Activated CD8-positive, alpha-beta T cell treated with anti-CD3 and anti-CD28 coated beads for 36 hours (primary cell): ENCODE measurements around the gene ZNF862. TPM values are rescaled to one million over a fixed set of nuclear protein-coding genes. Genes with fewer than 3 reads are reported as not detected.

ENCODE experiments used
- ATAC-seq: fragments of 200-7000 bp; cut with Tn5 transposase; one replicate; pipeline ENCODE4 v1.10.0; 2021; ENCODE audit warnings: mild to moderate bottlenecking, moderate library complexity
- CTCF ChIA-PET: fragments of 350-600 bp; sonication (Branson Sonifier 250); formaldehyde crosslinking; loops from one replicate; lab custom pipeline; 2021; ENCODE audit warnings: antibody characterized with exemption; lab: Charles Lee
- POLR2A ChIA-PET: fragments of 350-600 bp; sonication (Branson Sonifier 250); formaldehyde crosslinking; loops from one replicate; lab custom pipeline; 2021; ENCODE audit warnings: antibody characterized with exemption; lab: Charles Lee
- DNase-seq: peaks from one replicate; pipeline ENCODE4 v3.0.0-alpha.2; 2020
- H3K27ac Mint-ChIP-seq: one replicate; pipeline ENCODE4 v1.8.0; 2021; ENCODE audit warnings: mild to moderate bottlenecking, mixed read lengths
- H3K27me3 Mint-ChIP-seq: one replicate; pipeline ENCODE4 v1.8.0; 2021; ENCODE audit warnings: mixed read lengths
- H3K36me3 Mint-ChIP-seq: one replicate; pipeline ENCODE4 v1.8.0; 2021; ENCODE audit warnings: low read depth, mixed read lengths
- H3K4me1 Mint-ChIP-seq: one replicate; pipeline ENCODE4 v1.8.0; 2021; ENCODE audit warnings: low read depth, mixed read lengths
- H3K4me3 Mint-ChIP-seq: one replicate; pipeline ENCODE4 v1.8.0; 2021; ENCODE audit warnings: mild to moderate bottlenecking, moderate library complexity, mixed read lengths
- H3K9me3 Mint-ChIP-seq: one replicate; pipeline ENCODE4 v1.8.0; 2021; ENCODE audit warnings: mixed read lengths
- intact Hi-C: fragments of 100-400 bp; cut with micrococcal nuclease; formaldehyde crosslinking; loops from one replicate; pipeline ENCODE4 v1.10.0; 2022
- total RNA-seq, 2 experiments: library from RNA; stranded (reverse); gene quantifications; one replicate each; pipeline ENCODE4 v1.2.3, GENCODE V29; 2021
- TF ChIP-seq, protein P1 (sequence below): fragments of 200-600 bp; IDR thresholded peaks from one replicate; pipeline ENCODE4 v1.8.0; 2022; ENCODE audit warnings: antibody characterized with exemption, mild to moderate bottlenecking

ZNF862 gene
- total RNA-seq, 2 experiments from 2014 or later: 11.0 to 12.4 TPM

DNA sequence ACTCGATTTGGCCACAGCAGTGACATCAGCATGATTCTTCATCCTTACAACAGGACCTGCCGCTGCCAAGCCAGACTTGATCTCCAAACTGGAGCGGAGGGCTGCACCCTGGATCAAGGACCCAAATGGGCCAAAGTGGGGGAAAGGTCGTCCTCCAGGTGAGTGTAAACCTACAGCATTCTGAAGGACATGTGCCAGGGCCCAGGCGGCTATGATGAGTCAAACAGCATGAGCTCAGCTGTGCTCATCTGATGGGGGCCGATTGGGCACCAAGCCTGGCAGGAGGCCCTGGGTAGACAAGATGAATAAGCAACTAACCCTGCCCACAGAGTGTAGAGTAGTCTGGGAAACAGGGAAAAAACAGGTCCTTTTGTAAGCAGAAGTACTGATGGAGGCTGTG is 21.2 kb downstream of the ZNF862 start:
- Mint-ChIP-seq H3K27me3 (no peaks in the 10 kb centered on the region), H3K9me3 (no peaks in the 10 kb centered on the region), H3K36me3 (peaks cover 12% of the 10 kb centered on the region), H3K4me1 (peaks cover 53% of the 10 kb centered on the region), H3K27ac (no peak overlapping the region), H3K4me3 (no peak overlapping the region)
- CTCF ChIA-PET: interaction anchor here (0.9 to 4.4 kb wide), 2 partner anchors 10 to 12 kb away, joined by 3 to 28 read pairs; no protein-coding TSS in a partner anchor
- no peak for DNase-seq
- intact Hi-C loops: no loop called here
- TF ChIP-seq, protein P1, sequence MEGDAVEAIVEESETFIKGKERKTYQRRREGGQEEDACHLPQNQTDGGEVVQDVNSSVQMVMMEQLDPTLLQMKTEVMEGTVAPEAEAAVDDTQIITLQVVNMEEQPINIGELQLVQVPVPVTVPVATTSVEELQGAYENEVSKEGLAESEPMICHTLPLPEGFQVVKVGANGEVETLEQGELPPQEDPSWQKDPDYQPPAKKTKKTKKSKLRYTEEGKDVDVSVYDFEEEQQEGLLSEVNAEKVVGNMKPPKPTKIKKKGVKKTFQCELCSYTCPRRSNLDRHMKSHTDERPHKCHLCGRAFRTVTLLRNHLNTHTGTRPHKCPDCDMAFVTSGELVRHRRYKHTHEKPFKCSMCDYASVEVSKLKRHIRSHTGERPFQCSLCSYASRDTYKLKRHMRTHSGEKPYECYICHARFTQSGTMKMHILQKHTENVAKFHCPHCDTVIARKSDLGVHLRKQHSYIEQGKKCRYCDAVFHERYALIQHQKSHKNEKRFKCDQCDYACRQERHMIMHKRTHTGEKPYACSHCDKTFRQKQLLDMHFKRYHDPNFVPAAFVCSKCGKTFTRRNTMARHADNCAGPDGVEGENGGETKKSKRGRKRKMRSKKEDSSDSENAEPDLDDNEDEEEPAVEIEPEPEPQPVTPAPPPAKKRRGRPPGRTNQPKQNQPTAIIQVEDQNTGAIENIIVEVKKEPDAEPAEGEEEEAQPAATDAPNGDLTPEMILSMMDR: no peak
- POLR2A ChIA-PET: no interaction called here
- ATAC-seq: no peak

DNA sequence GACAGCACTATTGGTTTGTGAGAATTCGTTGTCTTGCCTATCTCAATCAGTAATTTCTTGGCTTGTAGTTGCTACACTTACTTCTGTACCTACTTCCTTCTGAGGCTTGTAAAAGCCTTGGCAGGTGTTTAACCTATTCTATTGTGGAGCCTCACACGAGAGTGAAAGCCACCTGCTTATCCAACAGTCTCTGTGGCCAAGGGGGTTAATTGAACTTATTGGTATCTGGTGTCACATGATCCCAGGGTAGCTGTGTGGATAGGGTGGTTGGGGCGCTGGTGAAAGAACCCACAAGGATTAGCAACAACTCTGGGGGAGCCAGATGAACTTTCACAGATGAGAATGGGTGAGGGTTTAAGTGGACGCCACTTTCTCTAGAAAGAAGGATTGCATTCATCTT is 21.7 kb downstream of the ZNF862 start:
- no peak for ATAC-seq
- intact Hi-C loops: no loop called here
- no peak for DNase-seq
- ChIA-PET POLR2A (no interaction called here), CTCF (interaction anchor here (4.4 kb wide), 1 partner anchor 11 kb away, joined by 28 read pairs; no protein-coding TSS in a partner anchor)
- Mint-ChIP-seq H3K4me1 (peaks cover 51% of the 10 kb centered on the region), H3K27ac (no peak overlapping the region), H3K4me3 (no peak overlapping the region), H3K27me3 (no peaks in the 10 kb centered on the region), H3K36me3 (peaks cover 12% of the 10 kb centered on the region), H3K9me3 (no peaks in the 10 kb centered on the region)
- TF ChIP-seq, protein P1: no peak

DNA sequence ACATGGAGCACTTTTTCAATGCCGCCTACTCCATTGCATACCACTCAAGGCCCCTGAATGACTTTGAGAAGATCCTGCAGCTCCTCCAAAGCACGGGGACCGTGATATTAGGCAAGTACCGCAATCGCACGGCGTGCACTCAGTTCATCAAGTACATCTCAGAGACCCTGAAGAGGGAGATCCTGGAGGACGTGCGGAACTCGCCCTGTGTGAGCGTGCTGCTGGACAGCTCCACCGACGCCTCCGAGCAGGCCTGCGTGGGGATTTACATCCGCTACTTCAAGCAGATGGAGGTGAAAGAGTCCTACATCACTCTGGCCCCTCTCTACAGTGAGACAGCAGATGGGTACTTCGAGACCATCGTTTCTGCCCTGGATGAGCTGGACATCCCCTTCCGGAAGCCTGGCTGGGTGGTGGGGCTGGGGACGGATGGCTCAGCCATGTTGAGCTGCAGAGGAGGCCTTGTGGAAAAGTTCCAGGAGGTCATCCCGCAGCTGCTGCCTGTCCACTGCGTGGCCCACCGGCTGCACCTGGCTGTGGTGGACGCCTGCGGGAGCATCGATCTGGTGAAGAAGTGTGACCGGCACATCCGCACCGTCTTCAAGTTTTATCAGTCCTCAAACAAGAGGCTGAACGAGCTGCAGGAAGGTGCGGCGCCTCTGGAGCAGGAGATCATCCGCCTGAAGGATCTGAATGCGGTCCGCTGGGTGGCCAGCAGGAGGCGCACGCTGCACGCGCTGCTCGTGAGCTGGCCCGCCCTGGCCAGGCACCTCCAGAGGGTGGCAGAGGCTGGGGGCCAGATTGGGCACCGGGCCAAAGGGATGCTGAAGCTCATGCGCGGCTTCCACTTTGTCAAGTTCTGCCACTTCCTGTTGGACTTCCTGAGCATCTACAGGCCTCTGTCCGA is 22.9 kb downstream of the ZNF862 start:
- TF ChIP-seq, protein P1: peak; percentile 47
- Mint-ChIP-seq H3K27me3 (no peaks in the 10 kb centered on the region), H3K27ac (no peak overlapping the region), H3K4me1 (peaks cover 51% of the 10 kb centered on the region), H3K9me3 (no peaks in the 10 kb centered on the region), H3K36me3 (peaks cover 10% of the 10 kb centered on the region), H3K4me3 (no peak overlapping the region)
- ChIA-PET POLR2A (interaction anchor here (0.6 to 1.3 kb wide), 4 partner anchors 9 to 42 kb away, joined by 3 to 4 read pairs (median 4); no protein-coding TSS in a partner anchor), CTCF (interaction anchor here (0.6 to 4.4 kb wide), 8 partner anchors 9 to 184 kb away, joined by 3 to 28 read pairs (median 5); partner anchors contain the start of gene ZNF862)
- intact Hi-C loops: no loop called here
- peak; percentile 39 for DNase-seq
- no peak for ATAC-seq

DNA sequence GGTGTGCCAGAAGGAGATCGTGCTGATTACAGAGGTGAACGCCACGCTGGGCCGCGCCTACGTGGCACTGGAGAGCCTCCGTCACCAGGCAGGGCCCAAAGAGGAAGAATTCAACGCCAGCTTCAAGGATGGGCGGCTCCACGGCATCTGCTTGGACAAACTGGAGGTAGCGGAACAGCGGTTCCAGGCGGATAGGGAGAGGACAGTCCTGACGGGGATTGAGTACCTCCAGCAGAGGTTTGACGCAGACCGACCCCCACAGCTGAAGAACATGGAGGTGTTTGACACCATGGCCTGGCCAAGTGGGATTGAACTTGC is 23.5 kb downstream of the ZNF862 start:
- Mint-ChIP-seq H3K4me3 (no peak overlapping the region), H3K36me3 (peaks cover 8% of the 10 kb centered on the region), H3K27ac (no peak overlapping the region), H3K9me3 (no peaks in the 10 kb centered on the region), H3K27me3 (no peaks in the 10 kb centered on the region), H3K4me1 (peaks cover 51% of the 10 kb centered on the region)
- CTCF ChIA-PET: interaction anchor here (0.6 to 4.4 kb wide), 7 partner anchors 9 to 183 kb away, joined by 3 to 28 read pairs (median 6); partner anchors contain the start of gene ZNF862
- DNase-seq (no peak), ATAC-seq (no peak)
- TF ChIP-seq, protein P1: no peak
- POLR2A ChIA-PET: interaction anchor here (0.8 to 1.3 kb wide), 3 partner anchors 8 to 23 kb away, joined by 3 to 4 read pairs (median 4); no protein-coding TSS in a partner anchor
- intact Hi-C loops: no loop called here
